CD1c-positive myeloid dendritic cell (primary cell): ENCODE data around the gene ADGRD1.

ENCODE experiments used
- DNase-seq: peaks from one replicate; pipeline ENCODE4 v3.0.0-alpha.2; 2016; ENCODE audit errors: extremely low spot score

Gene ADGRD1

GRCh38 chr12:131024026-131024425 lies 70.3 kb downstream of the ADGRD1 start:
- no peak for DNase-seq

- DNase-seq = no peak
Observed at GRCh38 chr12:131024721-131025120, 71.0 kb downstream of the ADGRD1 start.

GRCh38 chr12:131025234-131025633 lies 71.5 kb downstream of the ADGRD1 start:
- no peak for DNase-seq

GRCh38 chr12:131025939-131026702 lies 72.4 kb downstream of the ADGRD1 start:
- DNase-seq = no peak

- DNase-seq = no peak
Observed at GRCh38 chr12:131026754-131027153, 73.0 kb downstream of the ADGRD1 start.

- no peak for DNase-seq
Observed at GRCh38 chr12:131027264-131027663, 73.6 kb downstream of the ADGRD1 start.

GRCh38 chr12:131027876-131028586 lies 74.3 kb downstream of the ADGRD1 start:
- DNase-seq = no peak

- DNase-seq = no peak
Observed at GRCh38 chr12:131028587-131029338, 75.1 kb downstream of the ADGRD1 start.

- no peak for DNase-seq
Observed at GRCh38 chr12:131030472-131031328, 77.0 kb downstream of the ADGRD1 start.

GRCh38 chr12:131032082-131032750 lies 78.5 kb downstream of the ADGRD1 start:
- DNase-seq = no peak

GRCh38 chr12:131033486-131033885 lies 79.8 kb downstream of the ADGRD1 start:
- DNase-seq = no peak

GRCh38 chr12:131033886-131034482 lies 80.3 kb downstream of the ADGRD1 start:
- no peak for DNase-seq

GRCh38 chr12:131034631-131035244 lies 81.0 kb downstream of the ADGRD1 start:
- DNase-seq = no peak

- no peak for DNase-seq
Observed at GRCh38 chr12:131035245-131035681, 81.6 kb downstream of the ADGRD1 start.

- no peak for DNase-seq
Observed at GRCh38 chr12:131038159-131038558, 84.5 kb downstream of the ADGRD1 start.

- no peak for DNase-seq
Observed at GRCh38 chr12:131038961-131039950, 85.5 kb downstream of the ADGRD1 start.

- no peak for DNase-seq
Observed at GRCh38 chr12:131040491-131040890, 86.8 kb downstream of the ADGRD1 start.

GRCh38 chr12:131041216-131041967 lies 87.7 kb downstream of the ADGRD1 start:
- DNase-seq = no peak
